ENCODE measurements around the gene B3GAT1.

B3GAT1 gene

DNA sequence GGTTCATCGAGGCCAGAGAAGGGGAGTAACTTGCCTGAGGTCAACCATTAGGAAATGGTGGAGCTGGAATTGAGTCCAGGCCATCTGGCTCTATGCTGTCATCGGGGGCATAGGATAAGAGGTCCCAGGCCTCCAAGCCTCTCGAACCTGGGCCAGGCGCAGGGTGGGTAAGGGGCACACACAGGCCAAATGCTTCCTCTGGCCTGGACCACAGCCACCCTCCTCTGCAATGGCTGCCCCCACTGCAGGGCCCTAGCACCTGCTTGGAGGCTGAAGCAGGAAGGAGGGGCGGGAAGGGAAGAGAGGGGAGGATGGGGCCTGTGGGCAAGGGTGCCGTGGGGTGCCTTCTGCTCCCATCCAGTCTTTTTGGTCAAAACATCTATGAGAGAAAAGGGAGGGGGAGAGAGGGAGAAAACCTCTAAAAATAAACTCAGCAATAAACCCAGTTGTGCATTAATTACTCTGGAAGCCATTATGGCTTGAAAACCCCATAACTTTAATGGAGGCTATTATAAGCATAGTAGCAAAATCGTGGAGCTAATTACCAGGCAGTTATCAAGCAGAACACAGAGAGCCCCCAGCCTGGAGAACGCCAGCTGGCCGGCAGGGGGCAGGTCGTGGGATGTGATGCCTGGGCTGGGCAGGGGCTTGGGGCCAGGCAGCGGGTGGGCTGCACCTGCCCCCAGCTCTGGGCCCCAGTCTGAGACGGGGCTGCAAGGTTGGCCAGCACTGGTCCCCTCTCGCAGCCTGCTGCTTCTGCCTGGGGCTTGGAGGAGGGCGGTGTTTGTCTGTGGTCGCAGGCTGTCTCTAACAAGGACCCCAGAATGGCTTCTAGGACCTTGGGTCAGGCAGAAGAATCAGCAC is 21.1 kb downstream of the B3GAT1 start:
- DNase-seq (ENCODE audit: low read depth): no peak

- no peak for DNase-seq (ENCODE audit: low read depth)
These were observed 22.4 kb downstream of the B3GAT1 start for GRCh38 chr11:134389464-134390180.

GRCh38 chr11:134388590-134388989 is 23.5 kb downstream of the B3GAT1 start:
- DNase-seq (ENCODE audit: low read depth): no peak

DNA sequence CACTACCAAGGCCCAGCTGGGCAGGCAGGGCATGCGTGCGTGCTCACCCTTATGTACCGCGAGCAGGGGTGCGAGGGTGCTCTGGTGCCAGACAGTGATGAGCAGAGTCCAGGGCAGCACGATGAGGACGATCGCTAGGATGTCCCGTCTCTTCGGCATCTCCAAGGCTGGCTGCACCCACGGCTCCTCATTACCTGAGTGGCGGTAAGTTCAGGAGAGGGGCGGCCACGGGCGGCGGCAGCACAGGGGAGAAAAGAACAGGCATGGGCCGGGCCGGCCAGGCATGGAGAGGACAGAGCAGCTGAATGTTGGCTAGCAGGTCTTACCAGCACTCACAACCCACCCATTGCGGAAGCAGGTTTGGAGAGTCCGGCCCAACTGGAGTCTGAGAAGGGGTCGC is 24.5 kb downstream of the B3GAT1 start:
- DNase-seq (ENCODE audit: low read depth): no peak

DNA sequence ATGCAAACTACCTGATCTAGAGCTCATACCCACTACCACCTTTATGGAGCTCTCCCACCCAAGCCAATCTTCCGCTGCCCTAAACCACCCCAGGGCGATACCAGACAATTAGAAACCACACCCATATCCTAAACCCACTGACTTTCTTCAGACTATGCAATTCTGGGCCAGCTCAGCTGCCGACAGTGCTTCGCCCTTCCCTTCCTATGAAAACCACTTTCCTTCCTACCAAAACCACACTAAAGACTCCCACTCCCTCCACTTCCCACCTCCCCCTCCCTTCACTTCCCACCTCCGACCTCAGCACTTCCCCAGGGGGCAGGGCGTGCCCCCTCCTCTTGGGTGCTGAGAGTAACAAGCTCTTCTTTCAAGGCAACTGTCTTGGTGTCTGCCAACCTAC is 25.1 kb downstream of the B3GAT1 start:
- DNase-seq (ENCODE audit: low read depth): no peak

DNA sequence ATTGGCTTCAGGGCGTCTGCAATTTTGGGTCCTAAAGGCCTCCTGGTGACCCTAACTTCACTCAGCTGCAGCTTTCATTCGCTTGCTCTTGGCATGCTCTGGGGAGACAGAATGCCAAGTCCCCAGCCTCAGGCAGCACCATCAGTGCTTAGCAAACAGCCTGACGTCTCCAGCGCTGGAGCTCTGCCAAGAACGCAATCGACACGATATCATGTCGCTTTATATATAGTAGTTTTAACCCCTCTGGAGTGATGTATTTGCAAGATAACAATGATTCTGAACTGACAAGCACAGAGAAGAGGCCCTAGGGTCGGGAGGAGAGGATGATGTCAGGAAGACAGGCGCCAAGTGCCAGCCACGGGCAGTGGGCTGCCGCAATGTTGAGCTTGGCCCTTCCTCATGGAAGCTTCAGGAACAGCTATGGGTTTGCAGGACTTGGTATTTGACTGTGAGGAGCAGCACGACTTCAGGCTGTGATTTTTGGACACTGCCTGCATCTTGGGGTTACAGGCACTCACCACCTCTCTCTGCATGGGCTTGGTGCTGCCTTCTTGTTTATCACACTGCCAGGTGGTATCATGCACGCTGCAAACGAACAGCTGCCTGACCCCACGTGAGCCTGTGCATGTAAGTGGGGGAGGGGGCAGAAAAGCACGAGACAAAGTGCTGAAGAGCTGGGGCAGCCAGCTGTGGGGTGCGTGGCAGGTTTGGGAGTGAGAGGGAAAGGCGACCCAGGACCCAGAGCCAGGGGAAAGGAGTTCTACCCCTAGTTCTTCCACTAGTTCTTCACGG is 26.1 kb downstream of the B3GAT1 start:
- DNase-seq (ENCODE audit: low read depth): no peak

GRCh38 chr11:134385171-134385570 is 26.9 kb downstream of the B3GAT1 start:
- no peak for DNase-seq (ENCODE audit: low read depth)

DNA sequence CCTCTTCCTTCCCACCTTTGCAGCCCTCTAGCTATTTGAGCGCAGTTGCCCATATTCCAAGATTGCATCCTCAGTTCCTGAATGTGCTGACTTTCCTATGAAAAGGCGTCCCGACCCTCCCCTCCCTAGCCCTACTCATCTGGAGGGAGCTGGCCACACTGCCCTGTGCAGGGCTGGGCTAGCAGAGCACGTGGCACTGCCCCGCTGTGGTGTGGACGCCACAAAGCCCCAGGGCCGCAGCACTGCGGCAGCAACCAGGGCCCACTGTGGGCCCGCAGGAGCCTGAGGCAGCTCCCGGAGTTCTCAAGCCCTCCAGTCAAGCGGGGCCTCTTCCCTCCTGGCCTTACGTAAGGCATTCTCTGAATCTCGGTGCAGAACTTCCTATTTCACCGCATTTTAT is 27.6 kb downstream of the B3GAT1 start:
- no peak for DNase-seq (ENCODE audit: low read depth)

DNA sequence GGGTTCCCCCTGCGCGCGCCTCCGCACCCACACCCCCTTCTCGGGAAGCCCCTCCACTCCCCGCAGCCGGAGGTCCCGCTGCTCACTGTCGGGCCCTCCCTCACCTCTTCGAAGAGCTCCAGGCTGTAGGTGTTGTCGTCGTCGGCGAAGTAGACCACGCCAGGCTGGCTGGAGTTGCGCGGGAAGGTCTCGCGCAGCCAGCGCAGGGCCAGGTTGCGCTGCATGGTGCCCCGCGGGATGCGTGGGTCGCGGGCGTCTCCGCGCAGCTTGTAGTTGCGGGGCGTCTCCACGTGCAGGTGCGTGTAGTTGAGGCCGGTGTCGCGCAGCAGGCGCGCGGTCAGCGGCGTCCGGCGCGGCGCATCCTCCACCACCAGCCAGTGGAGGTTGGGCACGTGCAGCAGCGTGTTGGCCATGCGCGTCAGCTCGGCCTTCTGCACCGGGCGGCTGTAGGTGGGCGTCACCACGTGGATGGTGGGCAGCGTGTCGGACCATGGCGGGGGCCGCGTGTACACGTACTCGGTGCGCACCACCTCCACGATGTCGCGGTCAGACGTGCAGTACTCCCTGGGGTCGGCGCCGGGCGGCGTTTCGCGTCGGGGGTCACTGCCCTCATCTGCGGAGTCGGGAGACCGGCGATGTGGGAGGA is 28.3 kb downstream of the B3GAT1 start:
- DNase-seq (ENCODE audit: low read depth): no peak

- DNase-seq (ENCODE audit: low read depth): no peak
These were observed 29.2 kb downstream of the B3GAT1 start for GRCh38 chr11:134382830-134383229.

GRCh38 chr11:134382257-134382656 is 29.8 kb downstream of the B3GAT1 start:
- no peak for DNase-seq (ENCODE audit: low read depth)

DNA sequence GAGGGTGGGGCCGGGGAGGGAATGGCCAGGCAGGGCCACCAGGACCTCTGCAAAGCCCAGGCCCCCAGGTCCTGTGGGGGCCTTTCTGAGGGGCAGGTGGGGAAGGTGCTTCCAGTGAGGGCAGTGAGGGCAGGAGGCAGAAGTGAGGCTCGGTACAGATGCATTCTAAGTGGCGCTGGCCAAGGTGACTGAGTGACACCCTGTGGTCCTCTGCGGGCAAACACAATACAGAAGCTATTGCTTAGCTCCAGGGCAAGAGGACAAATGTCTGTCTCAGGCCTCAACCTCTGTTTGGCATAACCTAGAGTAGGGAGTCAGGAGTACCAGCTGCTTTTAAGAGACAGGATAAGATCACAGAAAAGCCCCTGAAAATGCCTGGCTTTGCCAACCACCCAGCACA is 31.3 kb downstream of the B3GAT1 start:
- DNase-seq (ENCODE audit: low read depth): no peak

GRCh38 chr11:134380229-134380628 is 31.8 kb downstream of the B3GAT1 start:
- no peak for DNase-seq (ENCODE audit: low read depth)

DNA sequence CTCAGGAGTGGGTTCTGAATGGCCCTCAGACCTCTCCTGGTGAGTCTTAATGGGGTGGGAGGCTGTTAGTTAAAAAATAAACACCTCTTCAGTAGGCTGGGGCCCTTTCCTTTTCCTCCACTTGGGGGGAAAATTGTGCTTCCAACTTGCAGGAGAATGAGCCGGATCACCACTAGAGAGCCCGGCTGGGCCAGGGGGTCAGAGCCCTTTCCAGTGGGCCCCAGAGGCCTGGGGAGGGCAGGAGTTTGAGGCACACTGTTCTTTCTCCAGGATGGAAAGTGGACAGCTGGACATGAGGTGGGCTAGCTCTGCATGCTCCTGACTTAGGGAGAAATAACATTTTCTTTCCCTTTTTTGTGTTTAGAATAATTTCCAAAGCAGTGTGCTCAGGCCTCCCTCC is 32.8 kb downstream of the B3GAT1 start:
- no peak for DNase-seq (ENCODE audit: low read depth)

- no peak for DNase-seq (ENCODE audit: low read depth)
These were observed 34.2 kb downstream of the B3GAT1 start for GRCh38 chr11:134377876-134378275.

- no peak for DNase-seq (ENCODE audit: low read depth)
These were observed 35.7 kb downstream of the B3GAT1 start for GRCh38 chr11:134376150-134376921.

DNA sequence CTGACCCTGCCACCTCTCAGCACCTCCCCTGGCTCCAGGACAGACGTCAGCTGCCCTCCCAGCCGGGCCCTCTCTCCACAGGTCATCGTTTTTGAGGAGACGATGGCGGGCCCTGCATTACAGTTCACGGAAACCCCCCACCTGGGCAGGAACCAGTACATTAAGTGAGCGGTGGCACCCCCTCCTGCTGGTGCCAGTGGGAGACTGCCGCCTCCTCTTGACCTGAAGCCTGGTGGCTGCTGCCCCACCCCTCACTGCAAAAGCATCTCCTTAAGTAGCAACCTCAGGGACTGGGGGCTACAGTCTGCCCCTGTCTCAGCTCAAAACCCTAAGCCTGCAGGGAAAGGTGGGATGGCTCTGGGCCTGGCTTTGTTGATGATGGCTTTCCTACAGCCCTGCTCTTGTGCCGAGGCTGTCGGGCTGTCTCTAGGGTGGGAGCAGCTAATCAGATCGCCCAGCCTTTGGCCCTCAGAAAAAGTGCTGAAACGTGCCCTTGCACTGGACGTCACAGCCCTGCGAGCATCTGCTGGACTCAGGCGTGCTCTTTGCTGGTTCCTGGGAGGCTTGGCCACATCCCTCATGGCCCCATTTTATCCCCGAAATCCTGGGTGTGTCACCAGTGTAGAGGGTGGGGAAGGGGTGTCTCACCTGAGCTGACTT is 37.0 kb downstream of the B3GAT1 start:
- no peak for DNase-seq (ENCODE audit: low read depth)

GRCh38 chr11:134374171-134374570 is 37.9 kb downstream of the B3GAT1 start:
- no peak for DNase-seq (ENCODE audit: low read depth)

DNA sequence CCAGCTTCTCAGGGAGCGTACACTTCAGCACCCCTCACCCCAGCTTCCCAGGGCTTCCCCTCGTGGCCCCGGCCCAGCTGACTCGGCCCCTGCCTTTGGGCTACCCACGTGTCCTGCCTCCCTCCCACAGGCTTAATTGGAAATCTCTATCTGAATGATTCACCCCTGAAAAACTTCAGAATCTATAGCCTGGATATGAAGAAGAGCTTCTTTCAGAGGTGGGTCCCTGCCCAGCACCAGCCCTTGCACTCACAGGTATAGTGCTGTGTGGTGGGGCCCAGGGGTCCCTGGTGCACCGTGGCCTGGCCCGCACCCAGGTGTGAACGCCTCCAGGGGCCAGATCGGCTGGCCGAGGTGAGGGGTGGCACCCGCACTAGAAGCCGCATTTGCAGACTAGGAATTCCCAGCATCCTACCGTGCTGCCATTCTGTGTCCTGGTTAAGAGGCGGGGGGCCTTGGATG is 38.4 kb downstream of the B3GAT1 start:
- no peak for DNase-seq (ENCODE audit: low read depth)

DNA sequence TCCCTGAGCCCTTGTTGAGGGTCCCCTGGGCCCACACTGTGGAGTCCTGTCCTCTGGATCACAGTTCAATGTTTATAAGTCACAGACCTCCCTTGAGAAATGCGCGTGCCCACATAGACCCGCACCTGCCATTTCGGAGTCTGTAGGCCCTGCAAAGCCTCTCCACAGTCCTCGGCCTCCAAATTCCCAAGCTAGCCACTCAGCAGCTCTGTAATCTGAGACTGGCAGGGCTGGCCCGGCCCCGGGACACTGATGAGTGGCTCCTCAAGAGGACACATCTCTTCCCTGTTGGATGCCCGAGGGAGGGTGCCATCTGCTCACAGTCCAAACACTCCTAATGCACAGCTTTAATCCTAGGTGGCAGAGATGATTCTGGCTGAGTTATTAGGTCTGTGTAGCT is 39.1 kb downstream of the B3GAT1 start:
- DNase-seq (ENCODE audit: low read depth): no peak

DNA sequence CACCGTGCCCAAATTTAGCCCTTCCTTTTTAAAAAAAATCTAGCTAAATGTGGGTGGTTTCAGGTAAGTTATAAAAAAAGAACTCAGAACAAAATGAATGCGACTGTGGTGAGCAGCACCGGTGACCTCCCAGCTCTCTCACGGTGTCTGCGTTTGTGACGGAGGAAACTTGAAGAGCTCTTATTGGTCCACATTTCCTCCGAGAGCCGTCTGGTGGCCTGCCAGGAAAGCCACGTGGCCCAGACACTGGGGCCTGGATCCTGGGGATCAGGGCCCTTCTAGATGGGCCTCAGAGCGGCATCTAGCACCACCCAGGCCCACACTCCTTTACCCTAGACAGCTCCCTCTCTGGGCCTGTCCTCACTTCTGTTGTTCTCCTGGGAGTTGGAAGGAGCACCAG is 39.5 kb downstream of the B3GAT1 start:
- no peak for DNase-seq (ENCODE audit: low read depth)
